Upper lobe of left lung (tissue), 6 donors: ENCODE data around the gene RRP1. TPM values are rescaled to one million over a fixed set of nuclear protein-coding genes. Genes with fewer than 3 reads are reported as not detected.

Experiments used
- ATAC-seq, 2 donors: fragments of 200-7000 bp; cut with Tn5 transposase; one replicate each; pipeline ENCODE4 v1.9.1; 2022; ENCODE audit warnings: mild to moderate bottlenecking in 2 of 2, moderate library complexity in 2 of 2; ENCODE audit not compliant: low FRiP score in 2 of 2
- DNase-seq, 2 donors: peaks; one replicate each; pipeline ENCODE4 v3.0.0-alpha.2; 2019 to 2020
- H3K27ac ChIP-seq, 4 donors: fragments of 200-600 bp; sonication (generic); one replicate each; pipeline ENCODE4 v1.5.1; 2016 to 2019
- H3K27me3 ChIP-seq, 4 donors: fragments of 200-600 bp; sonication (generic); one replicate each; pipeline ENCODE4 v1.5.1; 2017 to 2019
- H3K36me3 ChIP-seq, 4 donors: fragments of 200-600 bp; sonication (generic); one replicate each; pipeline ENCODE4 v1.5.1; 2016 to 2019
- H3K4me1 ChIP-seq, 4 donors: fragments of 200-600 bp; sonication (generic); one replicate each; pipeline ENCODE4 v1.5.1; 2018 to 2019
- H3K4me3 ChIP-seq, 4 donors: fragments of 200-600 bp; sonication (generic); one replicate each; pipeline ENCODE4 v1.5.1; 2017 to 2019; ENCODE audit warnings: mild to moderate bottlenecking in 2 of 4, moderate library complexity in 1 of 4
- H3K9me3 ChIP-seq, 4 donors: fragments of 200-600 bp; sonication (generic); one replicate each; pipeline ENCODE4 v1.5.1; 2018 to 2019
- CTCF ChIP-seq, 6 experiments: fragments of 450-650 bp in 4 of 6; fragments of 200-600 bp in 2 of 6; sonication (generic) in 2 of 6; IDR thresholded peaks; one replicate each; pipeline ENCODE4 v1.5.1; 2016 to 2019; ENCODE audit warnings: antibody characterized with exemption in 6 of 6
- EP300 ChIP-seq, 4 donors: sonication (generic); formaldehyde crosslinking; IDR thresholded peaks; one replicate each; pipeline ENCODE4 v1.5.1; 2017; ENCODE audit warnings: antibody characterized with exemption in 4 of 4, control low read depth in 2 of 4
- POLR2A ChIP-seq, 4 donors: fragments of 450-650 bp; IDR thresholded peaks; one replicate each; pipeline ENCODE4 v1.5.1; 2016 to 2017; ENCODE audit warnings: antibody characterized with exemption in 4 of 4, mild to moderate bottlenecking in 2 of 4
- POLR2AphosphoS5 ChIP-seq, 2 donors: sonication (generic); formaldehyde crosslinking; IDR thresholded peaks; one replicate each; pipeline ENCODE4 v1.5.1; 2017; ENCODE audit warnings: antibody characterized with exemption in 2 of 2
- WGBS, 2 donors: methylation state at CpG; one replicate each; pipeline ENCODE4 v1.1.5; 2017 to 2018; 5-methylcytosine and 5-hydroxymethylcytosine counted together
- total RNA-seq, 6 donors: library from RNA; depleted of rRNA in 4 of 6; stranded (reverse); fragments of >200 nt in 4 of 6; gene quantifications; one replicate each; pipeline versions ENCODE4 v1.1.0 to v1.2.1, GENCODE V29; 2016 to 2021
- donor health status: DM: no; HTN: no; CAD: no; lungs with moderate emphysema.
- donor health status: DM: no; HTN: yes; CAD: no; lungs with severe emphysema.

The RRP1 gene
- total RNA-seq, 6 donors from 2014 or later = 12.0 to 25.1 (median 20.9) TPM

DNA sequence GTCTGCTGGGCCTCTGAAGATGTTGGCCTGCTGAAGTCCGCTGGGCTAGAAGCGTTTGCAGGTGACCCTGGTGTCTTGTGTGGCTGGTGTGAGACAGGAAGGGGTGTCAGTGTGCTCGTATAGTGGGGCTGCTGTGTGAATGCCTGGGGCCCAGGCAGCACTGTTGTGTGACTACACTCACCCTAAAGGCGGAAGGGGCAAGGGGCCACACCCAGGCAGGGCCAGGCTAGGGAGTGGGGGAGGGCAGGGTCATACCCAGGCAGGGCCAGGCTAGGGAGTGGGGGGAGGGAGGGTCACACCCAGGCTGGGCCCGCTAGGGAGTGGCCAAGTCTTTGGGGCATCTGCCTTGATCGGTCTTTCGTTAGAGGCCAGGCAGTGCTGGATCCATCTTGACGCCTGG lies 45.4 kb upstream of the RRP1 start:
- H3K27ac ChIP-seq = no peak overlapping the region
- no peak overlapping the region for H3K4me3 ChIP-seq
- peaks cover 16 to 70% (median 56%) of the 10 kb centered on the region in 4 donors for H3K36me3 ChIP-seq
- ATAC-seq (no peak), DNase-seq (no peak)
- WGBS, 2 donors = 96 to 97% methylated on average over 7 to 8 of the region's 8 CpGs
- no peaks in the 10 kb centered on the region for H3K27me3 ChIP-seq
- no peaks in the 10 kb centered on the region for H3K9me3 ChIP-seq
- H3K4me1 ChIP-seq = peaks cover 0 to 6% (median 0%) of the 10 kb centered on the region in 4 donors
- TF ChIP-seq POLR2AphosphoS5 (IDR thresholded peaks at IDR 0.05) (no peak), CTCF (IDR thresholded peaks at IDR 0.05) (no peak), EP300 (IDR thresholded peaks at IDR 0.05) (no peak), POLR2A (IDR thresholded peaks at IDR 0.05) (no peak)

- DNase-seq = no peak
- WGBS, 2 donors = 97 to 98% methylated on average over 18 of the region's 18 CpGs
Measured at GRCh38 chr21:43744725-43745124, 44.7 kb upstream of the RRP1 start.

DNA sequence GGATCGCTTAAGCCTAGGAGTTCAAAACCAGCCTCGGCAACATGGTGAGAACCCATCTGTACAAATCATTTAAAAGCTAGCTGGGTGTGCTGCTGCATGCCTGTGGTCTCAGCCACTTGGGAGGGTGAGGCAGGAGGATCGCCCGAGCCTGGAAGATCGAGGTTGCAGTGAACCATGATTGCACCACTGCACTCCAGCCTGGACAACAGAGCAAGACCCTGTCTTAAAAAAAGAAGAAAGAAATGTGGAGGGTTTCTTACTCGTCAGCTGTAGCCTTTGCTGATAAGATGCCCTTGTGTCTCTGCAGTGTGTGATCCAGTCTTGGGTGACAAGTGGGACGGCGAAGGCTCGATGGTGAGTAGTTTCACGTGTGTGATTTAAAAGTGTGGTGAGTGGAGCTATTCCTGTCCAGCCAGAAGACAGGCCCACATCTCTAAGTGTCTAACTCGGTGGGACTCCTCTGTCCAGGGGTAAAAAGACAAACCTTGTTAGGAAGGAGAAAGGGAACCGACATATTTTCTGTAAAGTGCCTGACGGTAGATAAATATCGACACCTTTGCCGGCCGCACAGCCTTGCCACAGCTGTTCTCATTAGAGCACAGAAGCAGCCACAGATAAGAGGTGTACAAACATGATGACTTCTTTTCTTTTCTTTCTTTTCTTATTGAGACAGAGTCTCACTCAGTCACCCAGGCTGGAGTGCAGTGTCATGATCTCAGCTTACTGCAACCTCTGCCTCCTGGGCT lies 43.4 kb upstream of the RRP1 start:
- H3K27me3 ChIP-seq = no peaks in the 10 kb centered on the region
- TF ChIP-seq POLR2AphosphoS5 (IDR thresholded peaks at IDR 0.05) (no peak), EP300 (IDR thresholded peaks at IDR 0.05) (no peak), POLR2A (IDR thresholded peaks at IDR 0.05) (no peak), CTCF (IDR thresholded peaks at IDR 0.05) (no peak)
- H3K36me3 ChIP-seq = peaks cover 20 to 85% (median 73%) of the 10 kb centered on the region in 4 donors
- WGBS, 2 donors = 90 to 92% methylated on average over 16 of the region's 16 CpGs
- H3K27ac ChIP-seq = no peak overlapping the region
- H3K4me1 ChIP-seq = no peaks in the 10 kb centered on the region
- no peak overlapping the region for H3K4me3 ChIP-seq
- no peaks in the 10 kb centered on the region for H3K9me3 ChIP-seq
- ATAC-seq (no peak), DNase-seq (no peak)

More at GRCh38 chr21:43744725-43745124, 44.7 kb upstream of the RRP1 start:
- peaks cover 16 to 75% (median 62%) of the 10 kb centered on the region in 4 donors for H3K36me3 ChIP-seq
- H3K27ac ChIP-seq = no peak overlapping the region
- ATAC-seq = no peak
- peaks cover 0 to 6% (median 0%) of the 10 kb centered on the region in 4 donors for H3K4me1 ChIP-seq
- no peaks in the 10 kb centered on the region for H3K9me3 ChIP-seq
- no peak for TF ChIP-seq EP300 (IDR thresholded peaks at IDR 0.05)
- TF ChIP-seq POLR2AphosphoS5 (IDR thresholded peaks at IDR 0.05) = no peak
- TF ChIP-seq CTCF (IDR thresholded peaks at IDR 0.05) = no peak
- no peak for TF ChIP-seq POLR2A (IDR thresholded peaks at IDR 0.05)
- H3K27me3 ChIP-seq = no peaks in the 10 kb centered on the region
- no peak overlapping the region for H3K4me3 ChIP-seq

DNA sequence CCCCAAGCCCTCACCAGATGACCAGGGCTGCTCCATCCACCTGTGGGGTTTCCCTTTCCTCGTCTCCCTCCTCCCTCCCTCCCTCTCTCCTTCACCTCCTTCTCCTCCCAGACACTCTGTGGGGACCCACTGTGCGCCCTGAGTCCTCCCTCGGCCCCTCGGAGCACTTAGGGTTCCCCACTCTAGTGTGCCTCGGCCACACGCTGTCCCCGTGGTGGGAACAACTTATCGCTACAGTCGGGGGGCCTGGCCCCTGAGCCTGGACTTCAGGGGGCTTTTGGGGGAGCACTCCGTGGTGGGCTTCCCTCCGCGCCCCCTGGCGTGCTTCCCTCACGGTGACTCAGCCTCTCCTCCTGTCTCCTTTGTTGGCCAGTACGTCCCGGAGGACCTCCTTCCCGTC lies 40.8 kb upstream of the RRP1 start:
- peak in 1 of 2 donors; percentile 68 for DNase-seq
- H3K9me3 ChIP-seq = no peaks in the 10 kb centered on the region
- H3K4me3 ChIP-seq = no peak overlapping the region
- 92 to 99% methylated on average over 17 of the region's 17 CpGs for WGBS, 2 donors
- TF ChIP-seq POLR2AphosphoS5 (IDR thresholded peaks at IDR 0.05) (no peak), EP300 (IDR thresholded peaks at IDR 0.05) (no peak), POLR2A (IDR thresholded peaks at IDR 0.05) (no peak), CTCF (IDR thresholded peaks at IDR 0.05) (no peak)
- peaks cover 20 to 98% (median 86%) of the 10 kb centered on the region in 4 donors for H3K36me3 ChIP-seq
- no peak for ATAC-seq
- H3K27me3 ChIP-seq = no peaks in the 10 kb centered on the region
- H3K4me1 ChIP-seq = no peaks in the 10 kb centered on the region
- no peak overlapping the region for H3K27ac ChIP-seq
